Measurements from ENCODE around the gene POLDIP2. TPM values are rescaled to one million over a fixed set of nuclear protein-coding genes. Genes with fewer than 3 reads are reported as not detected.
A peak's percentile ranks its signal among the peaks of the same experiment; 100 is the strongest.

Gene POLDIP2
- total and polyA plus RNA-seq, 10 of the 15 experiments (the other 5 are each of a cell fraction or from before 2014, with no cell fraction given) = 22.8 to 196 (median 121) TPM

DNA sequence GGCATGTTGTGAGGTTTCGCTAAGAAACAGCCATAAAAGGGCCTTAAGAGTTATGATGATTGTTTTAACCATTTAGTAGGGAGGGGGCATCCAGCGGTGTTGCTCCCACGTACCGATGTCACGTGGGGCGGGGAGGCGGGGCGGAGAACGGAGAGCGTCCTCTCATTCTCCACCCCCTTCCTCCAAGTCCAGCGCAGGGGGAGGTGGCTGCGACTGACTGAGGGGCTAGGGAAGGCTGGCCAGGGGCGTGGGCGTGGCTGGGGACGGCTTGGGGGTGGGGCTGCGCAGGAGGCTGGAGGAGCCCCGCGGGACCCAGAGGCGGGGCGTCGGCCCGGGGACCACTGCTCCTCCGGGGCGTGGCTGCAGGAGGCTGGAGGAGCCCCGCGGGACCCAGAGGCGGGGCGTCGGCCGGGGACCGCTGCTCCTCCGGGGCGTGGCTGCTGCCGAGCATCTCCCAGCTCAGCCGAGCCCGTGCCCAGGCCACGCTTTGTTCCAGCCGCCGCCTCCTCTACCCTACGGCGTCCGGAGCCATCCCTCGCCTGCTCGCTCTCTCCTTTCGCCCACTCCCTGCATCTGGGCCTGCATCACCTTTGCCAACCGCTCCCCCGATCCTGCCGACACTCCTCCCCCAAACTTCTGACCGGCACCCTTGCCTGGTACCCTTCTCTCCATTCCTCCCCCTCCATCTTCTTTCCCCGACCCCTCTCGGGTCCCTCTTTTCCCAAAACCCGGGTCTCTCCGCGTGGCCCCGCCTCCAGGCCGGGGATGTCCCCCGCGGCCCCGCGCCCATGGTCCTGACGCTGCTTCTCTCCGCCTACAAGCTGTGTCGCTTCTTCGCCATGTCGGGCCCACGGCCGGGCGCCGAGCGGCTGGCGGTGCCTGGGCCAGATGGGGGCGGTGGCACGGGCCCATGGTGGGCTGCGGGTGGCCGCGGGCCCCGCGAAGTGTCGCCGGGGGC lies 14.2 kb upstream of the POLDIP2 start, which contains the start of gene SARM1 (continued):
- TF ChIP-seq, protein P1, sequence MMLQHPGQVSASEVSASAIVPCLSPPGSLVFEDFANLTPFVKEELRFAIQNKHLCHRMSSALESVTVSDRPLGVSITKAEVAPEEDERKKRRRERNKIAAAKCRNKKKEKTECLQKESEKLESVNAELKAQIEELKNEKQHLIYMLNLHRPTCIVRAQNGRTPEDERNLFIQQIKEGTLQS (IDR thresholded peaks at IDR 0.05; ENCODE audit: borderline replicate concordance, extremely low read depth, low read depth, low read length) = peak; percentile 79; the same call in 1 of the 2 replicates
- TF ChIP-seq POU2F2 (IDR thresholded peaks at IDR 0.05; ENCODE audit: borderline replicate concordance, low read depth, low read length) (no peak), MYB (IDR thresholded peaks at IDR 0.05; ENCODE audit: borderline replicate concordance, low read depth, low read length) (no peak), GATAD2B (conservative IDR thresholded peaks at IDR 0.05; ENCODE audit: low read depth) (0 out of 2 replicates have a peak, but pooled peaks have one; percentile 65), CREB1 (IDR thresholded peaks at IDR 0.05; ENCODE audit: low read depth) (peak; percentile 33; the same call in 1 of the 2 replicates), STAT1 (conservative IDR thresholded peaks at IDR 0.05) (no peak), EP300 (IDR thresholded peaks at IDR 0.05; ENCODE audit: borderline replicate concordance in 1 of 2, control insufficient read depth in 1 of 2, low read depth in 2 of 2, low read length in 2 of 2) (no peak), DPF2 (IDR thresholded peaks at IDR 0.05) (no peak), ETV6 (conservative IDR thresholded peaks at IDR 0.05 in 1 of 2, IDR thresholded peaks at IDR 0.05 in 1 of 2; ENCODE audit: borderline replicate concordance in 1 of 2, low read depth in 1 of 2) (no peak), TBL1XR1 (IDR thresholded peaks at IDR 0.05; ENCODE audit: low read depth, low read length) (no peak), MXI1 (IDR thresholded peaks at IDR 0.05; ENCODE audit: low read depth, low read length) (no peak), RFX5 (IDR thresholded peaks at IDR 0.05; ENCODE audit: low read depth, low read length) (no peak), IRF4 (IDR thresholded peaks at IDR 0.05; ENCODE audit: low read depth, low read length) (no peak)
- TF ChIP-seq, protein P2, sequence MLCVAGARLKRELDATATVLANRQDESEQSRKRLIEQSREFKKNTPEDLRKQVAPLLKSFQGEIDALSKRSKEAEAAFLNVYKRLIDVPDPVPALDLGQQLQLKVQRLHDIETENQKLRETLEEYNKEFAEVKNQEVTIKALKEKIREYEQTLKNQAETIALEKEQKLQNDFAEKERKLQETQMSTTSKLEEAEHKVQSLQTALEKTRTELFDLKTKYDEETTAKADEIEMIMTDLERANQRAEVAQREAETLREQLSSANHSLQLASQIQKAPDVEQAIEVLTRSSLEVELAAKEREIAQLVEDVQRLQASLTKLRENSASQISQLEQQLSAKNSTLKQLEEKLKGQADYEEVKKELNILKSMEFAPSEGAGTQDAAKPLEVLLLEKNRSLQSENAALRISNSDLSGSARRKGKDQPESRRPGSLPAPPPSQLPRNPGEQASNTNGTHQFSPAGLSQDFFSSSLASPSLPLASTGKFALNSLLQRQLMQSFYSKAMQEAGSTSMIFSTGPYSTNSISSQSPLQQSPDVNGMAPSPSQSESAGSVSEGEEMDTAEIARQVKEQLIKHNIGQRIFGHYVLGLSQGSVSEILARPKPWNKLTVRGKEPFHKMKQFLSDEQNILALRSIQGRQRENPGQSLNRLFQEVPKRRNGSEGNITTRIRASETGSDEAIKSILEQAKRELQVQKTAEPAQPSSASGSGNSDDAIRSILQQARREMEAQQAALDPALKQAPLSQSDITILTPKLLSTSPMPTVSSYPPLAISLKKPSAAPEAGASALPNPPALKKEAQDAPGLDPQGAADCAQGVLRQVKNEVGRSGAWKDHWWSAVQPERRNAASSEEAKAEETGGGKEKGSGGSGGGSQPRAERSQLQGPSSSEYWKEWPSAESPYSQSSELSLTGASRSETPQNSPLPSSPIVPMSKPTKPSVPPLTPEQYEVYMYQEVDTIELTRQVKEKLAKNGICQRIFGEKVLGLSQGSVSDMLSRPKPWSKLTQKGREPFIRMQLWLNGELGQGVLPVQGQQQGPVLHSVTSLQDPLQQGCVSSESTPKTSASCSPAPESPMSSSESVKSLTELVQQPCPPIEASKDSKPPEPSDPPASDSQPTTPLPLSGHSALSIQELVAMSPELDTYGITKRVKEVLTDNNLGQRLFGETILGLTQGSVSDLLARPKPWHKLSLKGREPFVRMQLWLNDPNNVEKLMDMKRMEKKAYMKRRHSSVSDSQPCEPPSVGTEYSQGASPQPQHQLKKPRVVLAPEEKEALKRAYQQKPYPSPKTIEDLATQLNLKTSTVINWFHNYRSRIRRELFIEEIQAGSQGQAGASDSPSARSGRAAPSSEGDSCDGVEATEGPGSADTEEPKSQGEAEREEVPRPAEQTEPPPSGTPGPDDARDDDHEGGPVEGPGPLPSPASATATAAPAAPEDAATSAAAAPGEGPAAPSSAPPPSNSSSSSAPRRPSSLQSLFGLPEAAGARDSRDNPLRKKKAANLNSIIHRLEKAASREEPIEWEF (IDR thresholded peaks at IDR 0.05; ENCODE audit: insufficient replicate concordance, low read depth, low read length) = no peak
- TF ChIP-seq, protein P3, sequence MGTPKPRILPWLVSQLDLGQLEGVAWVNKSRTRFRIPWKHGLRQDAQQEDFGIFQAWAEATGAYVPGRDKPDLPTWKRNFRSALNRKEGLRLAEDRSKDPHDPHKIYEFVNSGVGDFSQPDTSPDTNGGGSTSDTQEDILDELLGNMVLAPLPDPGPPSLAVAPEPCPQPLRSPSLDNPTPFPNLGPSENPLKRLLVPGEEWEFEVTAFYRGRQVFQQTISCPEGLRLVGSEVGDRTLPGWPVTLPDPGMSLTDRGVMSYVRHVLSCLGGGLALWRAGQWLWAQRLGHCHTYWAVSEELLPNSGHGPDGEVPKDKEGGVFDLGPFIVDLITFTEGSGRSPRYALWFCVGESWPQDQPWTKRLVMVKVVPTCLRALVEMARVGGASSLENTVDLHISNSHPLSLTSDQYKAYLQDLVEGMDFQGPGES (IDR thresholded peaks at IDR 0.05) = no peak
- TF ChIP-seq, protein P4, sequence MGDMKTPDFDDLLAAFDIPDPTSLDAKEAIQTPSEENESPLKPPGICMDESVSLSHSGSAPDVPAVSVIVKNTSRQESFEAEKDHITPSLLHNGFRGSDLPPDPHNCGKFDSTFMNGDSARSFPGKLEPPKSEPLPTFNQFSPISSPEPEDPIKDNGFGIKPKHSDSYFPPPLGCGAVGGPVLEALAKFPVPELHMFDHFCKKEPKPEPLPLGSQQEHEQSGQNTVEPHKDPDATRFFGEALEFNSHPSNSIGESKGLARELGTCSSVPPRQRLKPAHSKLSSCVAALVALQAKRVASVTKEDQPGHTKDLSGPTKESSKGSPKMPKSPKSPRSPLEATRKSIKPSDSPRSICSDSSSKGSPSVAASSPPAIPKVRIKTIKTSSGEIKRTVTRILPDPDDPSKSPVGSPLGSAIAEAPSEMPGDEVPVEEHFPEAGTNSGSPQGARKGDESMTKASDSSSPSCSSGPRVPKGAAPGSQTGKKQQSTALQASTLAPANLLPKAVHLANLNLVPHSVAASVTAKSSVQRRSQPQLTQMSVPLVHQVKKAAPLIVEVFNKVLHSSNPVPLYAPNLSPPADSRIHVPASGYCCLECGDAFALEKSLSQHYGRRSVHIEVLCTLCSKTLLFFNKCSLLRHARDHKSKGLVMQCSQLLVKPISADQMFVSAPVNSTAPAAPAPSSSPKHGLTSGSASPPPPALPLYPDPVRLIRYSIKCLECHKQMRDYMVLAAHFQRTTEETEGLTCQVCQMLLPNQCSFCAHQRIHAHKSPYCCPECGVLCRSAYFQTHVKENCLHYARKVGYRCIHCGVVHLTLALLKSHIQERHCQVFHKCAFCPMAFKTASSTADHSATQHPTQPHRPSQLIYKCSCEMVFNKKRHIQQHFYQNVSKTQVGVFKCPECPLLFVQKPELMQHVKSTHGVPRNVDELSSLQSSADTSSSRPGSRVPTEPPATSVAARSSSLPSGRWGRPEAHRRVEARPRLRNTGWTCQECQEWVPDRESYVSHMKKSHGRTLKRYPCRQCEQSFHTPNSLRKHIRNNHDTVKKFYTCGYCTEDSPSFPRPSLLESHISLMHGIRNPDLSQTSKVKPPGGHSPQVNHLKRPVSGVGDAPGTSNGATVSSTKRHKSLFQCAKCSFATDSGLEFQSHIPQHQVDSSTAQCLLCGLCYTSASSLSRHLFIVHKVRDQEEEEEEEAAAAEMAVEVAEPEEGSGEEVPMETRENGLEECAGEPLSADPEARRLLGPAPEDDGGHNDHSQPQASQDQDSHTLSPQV (IDR thresholded peaks at IDR 0.05) = no peak

All from GM12878 (cell line).